OCI-LY1 (cell line): ENCODE data around the gene FST.

Source experiments
- H2AFZ ChIP-seq: fragments of 200-600 bp; sonication (generic), shearing (Covaris generic); 2 replicates; pipeline ENCODE4 v1.6.0; 2014; ENCODE audit warnings: antibody characterized with exemption, mild to moderate bottlenecking, low read length
- H3F3A ChIP-seq: fragments of 200-600 bp; sonication (generic), shearing (Covaris generic); 2 replicates; pipeline ENCODE4 v1.6.0; 2014; ENCODE audit warnings: mild to moderate bottlenecking, antibody characterized with exemption, low read length, moderate library complexity; ENCODE audit not compliant: insufficient read depth
- H3K27ac ChIP-seq: fragments of 200-600 bp; sonication (generic); 2 replicates; pipeline ENCODE4 v1.5.1; 2014; ENCODE audit warnings: low read length, mixed run types, mild to moderate bottlenecking, low read depth; ENCODE audit not compliant: poor library complexity, severe bottlenecking
- H3K27me3 ChIP-seq: fragments of 200-600 bp; sonication (generic); 2 replicates; pipeline ENCODE4 v1.6.0; 2014; ENCODE audit warnings: antibody characterized with exemption, mild to moderate bottlenecking, low read length, moderate library complexity; ENCODE audit not compliant: insufficient read depth
- H3K36me3 ChIP-seq: fragments of 200-600 bp; sonication (generic); 2 replicates; pipeline ENCODE4 v1.6.1; 2014; ENCODE audit warnings: mild to moderate bottlenecking, antibody characterized with exemption, low read length, moderate library complexity, mixed read lengths; ENCODE audit not compliant: insufficient read depth
- H3K4me1 ChIP-seq: fragments of 200-600 bp; sonication (generic); 2 replicates; pipeline ENCODE4 v1.5.1; 2014; ENCODE audit warnings: mild to moderate bottlenecking, low read length, moderate library complexity; ENCODE audit not compliant: insufficient read depth, severe bottlenecking
- H3K4me2 ChIP-seq: fragments of 200-600 bp; sonication (generic), shearing (Covaris generic); 2 replicates; pipeline ENCODE4 v1.6.1; 2014; ENCODE audit warnings: low read length
- H3K4me3 ChIP-seq: fragments of 200-600 bp; sonication (generic); 2 replicates; pipeline ENCODE4 v1.5.1; 2014; ENCODE audit warnings: low read length, low read depth, mild to moderate bottlenecking, mixed read lengths; ENCODE audit not compliant: poor library complexity, severe bottlenecking
- H3K79me2 ChIP-seq: fragments of 200-600 bp; shearing (Covaris generic); 2 replicates; pipeline ENCODE4 v1.6.1; 2016; ENCODE audit warnings: mixed run types, low read length, mixed read lengths; ENCODE audit not compliant: insufficient read depth
- H3K9ac ChIP-seq: fragments of 200-600 bp; sonication (generic), shearing (Covaris generic); 2 replicates; pipeline ENCODE4 v1.6.1; 2014; ENCODE audit warnings: mild to moderate bottlenecking, low read length, mixed read lengths
- H3K9me2 ChIP-seq: fragments of 200-600 bp; sonication (generic), shearing (Covaris generic); 2 replicates; pipeline ENCODE4 v1.6.1; 2014; ENCODE audit warnings: low read depth, mild to moderate bottlenecking, low read length, mixed read lengths
- H3K9me3 ChIP-seq: fragments of 200-600 bp; shearing (Covaris generic); 2 replicates; pipeline ENCODE4 v1.6.1; 2014; ENCODE audit warnings: low read length, mixed read lengths
- H4K20me1 ChIP-seq: fragments of 200-600 bp; sonication (generic), shearing (Covaris generic); 2 replicates; pipeline ENCODE4 v1.6.0; 2016; ENCODE audit warnings: mild to moderate bottlenecking, low read length; ENCODE audit not compliant: insufficient read depth
- EZH2 ChIP-seq: fragments of 200-600 bp; sonication (generic), shearing (Covaris generic); IDR thresholded peaks from 2 replicates; pipeline ENCODE4 v1.8.0; 2017; ENCODE audit warnings: borderline replicate concordance, mixed run types, mild to moderate bottlenecking, antibody characterized with exemption, low read length, moderate library complexity, mixed read lengths
- TF ChIP-seq, protein P1 (sequence below): fragments of 200-600 bp; sonication (generic), shearing (Covaris generic); IDR thresholded peaks from 2 replicates; pipeline ENCODE4 v1.5.1; 2017; ENCODE audit warnings: mild to moderate bottlenecking, antibody characterized with exemption, low read length, moderate library complexity, mixed read lengths

Gene FST

GRCh38 chr5:53454719-53455000 is 25.8 kb upstream of the FST start:
- Histone ChIP-seq H3K9ac (no peak overlapping the region), H4K20me1 (no peaks in the 10 kb centered on the region), H3K9me2 (no peaks in the 10 kb centered on the region), H3K9me3 (no peaks in the 10 kb centered on the region), H3K36me3 (no peaks in the 10 kb centered on the region), H3K27ac (no peak overlapping the region), H3K4me1 (no peaks in the 10 kb centered on the region), H3K27me3 (no peaks in the 10 kb centered on the region), H3K4me3 (no peak overlapping the region), H3K79me2 (no peaks in the 10 kb centered on the region), H3K4me2 (no peak overlapping the region), H2AFZ (no peak overlapping the region), H3F3A (no peaks in the 10 kb centered on the region)
- TF ChIP-seq EZH2, result no peak
- TF ChIP-seq, protein P1, sequence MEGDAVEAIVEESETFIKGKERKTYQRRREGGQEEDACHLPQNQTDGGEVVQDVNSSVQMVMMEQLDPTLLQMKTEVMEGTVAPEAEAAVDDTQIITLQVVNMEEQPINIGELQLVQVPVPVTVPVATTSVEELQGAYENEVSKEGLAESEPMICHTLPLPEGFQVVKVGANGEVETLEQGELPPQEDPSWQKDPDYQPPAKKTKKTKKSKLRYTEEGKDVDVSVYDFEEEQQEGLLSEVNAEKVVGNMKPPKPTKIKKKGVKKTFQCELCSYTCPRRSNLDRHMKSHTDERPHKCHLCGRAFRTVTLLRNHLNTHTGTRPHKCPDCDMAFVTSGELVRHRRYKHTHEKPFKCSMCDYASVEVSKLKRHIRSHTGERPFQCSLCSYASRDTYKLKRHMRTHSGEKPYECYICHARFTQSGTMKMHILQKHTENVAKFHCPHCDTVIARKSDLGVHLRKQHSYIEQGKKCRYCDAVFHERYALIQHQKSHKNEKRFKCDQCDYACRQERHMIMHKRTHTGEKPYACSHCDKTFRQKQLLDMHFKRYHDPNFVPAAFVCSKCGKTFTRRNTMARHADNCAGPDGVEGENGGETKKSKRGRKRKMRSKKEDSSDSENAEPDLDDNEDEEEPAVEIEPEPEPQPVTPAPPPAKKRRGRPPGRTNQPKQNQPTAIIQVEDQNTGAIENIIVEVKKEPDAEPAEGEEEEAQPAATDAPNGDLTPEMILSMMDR, result no peak

GRCh38 chr5:53456366-53456765 is 24.1 kb upstream of the FST start:
- Histone ChIP-seq H3K4me3 (no peak overlapping the region), H3K9me2 (no peaks in the 10 kb centered on the region), H3K4me2 (no peak overlapping the region), H3K27me3 (no peaks in the 10 kb centered on the region), H3K9ac (no peak overlapping the region), H3F3A (no peaks in the 10 kb centered on the region), H3K79me2 (no peaks in the 10 kb centered on the region), H3K9me3 (no peaks in the 10 kb centered on the region), H3K36me3 (no peaks in the 10 kb centered on the region), H3K27ac (no peak overlapping the region), H3K4me1 (no peaks in the 10 kb centered on the region), H4K20me1 (no peaks in the 10 kb centered on the region), H2AFZ (no peak overlapping the region)
- no peak for TF ChIP-seq EZH2
- TF ChIP-seq, protein P1, result no peak

DNA sequence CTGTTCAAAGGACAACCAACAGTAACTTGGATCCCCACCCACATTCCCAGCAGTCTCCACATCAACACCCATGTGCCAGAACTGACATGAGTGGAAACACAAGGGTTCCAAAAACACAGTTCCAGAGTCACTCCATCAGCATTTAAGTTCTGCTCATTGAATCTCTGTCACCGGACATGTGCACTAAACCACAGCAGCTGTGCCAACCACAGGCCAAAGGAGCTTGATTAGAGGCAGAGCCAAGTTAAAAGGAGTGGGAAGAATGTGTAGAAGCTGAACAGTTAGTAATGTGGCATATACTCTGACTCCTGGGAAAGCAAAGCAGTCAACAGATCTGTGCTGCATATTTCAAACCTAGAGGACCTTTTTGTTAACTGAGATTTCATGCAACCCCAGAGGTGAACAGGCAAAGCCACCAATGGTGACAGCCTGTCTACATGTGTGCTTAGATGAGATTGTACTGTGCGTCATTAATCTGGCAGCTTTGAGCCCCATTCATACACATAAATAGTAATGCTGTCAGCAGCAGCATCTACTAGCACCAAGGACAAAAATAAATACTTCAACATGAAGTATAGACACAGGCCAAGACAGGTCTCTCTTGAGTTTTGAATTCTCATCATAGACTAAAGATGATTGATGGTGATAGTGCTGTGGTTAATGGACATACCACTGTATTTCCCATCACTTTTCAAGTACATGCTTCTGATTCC is 16.4 kb upstream of the FST start:
- no peak overlapping the region for H3K4me2 ChIP-seq
- TF ChIP-seq, protein P1, result no peak
- TF ChIP-seq EZH2, result no peak
- H3F3A ChIP-seq, result no peaks in the 10 kb centered on the region

More for the DNA sequence above, 16.4 kb upstream of the FST start:
- H4K20me1 ChIP-seq, result no peaks in the 10 kb centered on the region
- H3K9ac ChIP-seq, result no peak overlapping the region
- H3K4me1 ChIP-seq, result no peaks in the 10 kb centered on the region
- H2AFZ ChIP-seq, result no peak overlapping the region
- H3K79me2 ChIP-seq, result no peaks in the 10 kb centered on the region
- H3K27me3 ChIP-seq, result no peaks in the 10 kb centered on the region; the same call in 1 of the 2 replicates
- H3K36me3 ChIP-seq, result no peaks in the 10 kb centered on the region
- no peaks in the 10 kb centered on the region for H3K9me2 ChIP-seq
- H3K27ac ChIP-seq, result no peak overlapping the region
- no peak overlapping the region for H3K4me3 ChIP-seq
- H3K9me3 ChIP-seq, result no peaks in the 10 kb centered on the region
